NCI-H1048 (cell line): Measurements from ENCODE around the gene YPEL1.
"Not testable (repeated sequence)": the region's sequence is repeated elsewhere in the genome, so short reads cannot be mapped to it uniquely, and the experiment has no call there.

Experiments used
- DNase-seq: peaks from one replicate; lab custom pipeline; 2025; lab: John Stamatoyannopoulos, UW

YPEL1 gene

GRCh38 chr22:21721195-21721852 is 14.3 kb downstream of the YPEL1 start:
- DNase-seq: not testable (repeated sequence)

- not testable (repeated sequence) for DNase-seq
Observed at GRCh38 chr22:21720191-21720859, 15.3 kb downstream of the YPEL1 start.

GRCh38 chr22:21719024-21719423 is 16.6 kb downstream of the YPEL1 start:
- DNase-seq: no peak

- DNase-seq: no peak
Observed at GRCh38 chr22:21718499-21718898, 17.1 kb downstream of the YPEL1 start.

- not testable (repeated sequence) for DNase-seq
Observed at GRCh38 chr22:21716395-21717122, 19.0 kb downstream of the YPEL1 start.

- no peak for DNase-seq
Observed at GRCh38 chr22:21714786-21715185, 20.8 kb downstream of the YPEL1 start.

- DNase-seq: no peak
Observed at GRCh38 chr22:21714059-21714770, 21.4 kb downstream of the YPEL1 start.

- DNase-seq: no peak
Observed at GRCh38 chr22:21713428-21714058, 22.1 kb downstream of the YPEL1 start.

GRCh38 chr22:21712751-21713427 is 22.7 kb downstream of the YPEL1 start:
- DNase-seq: peak; percentile 20

- DNase-seq: no peak
Observed at GRCh38 chr22:21711851-21712250, 23.7 kb downstream of the YPEL1 start.

- no peak for DNase-seq
Observed at GRCh38 chr22:21710156-21710555, 25.4 kb downstream of the YPEL1 start.

GRCh38 chr22:21709688-21710087 is 25.9 kb downstream of the YPEL1 start:
- DNase-seq: no peak

- no peak for DNase-seq
Observed at GRCh38 chr22:21708960-21709359, 26.6 kb downstream of the YPEL1 start.

- DNase-seq: no peak
Observed at GRCh38 chr22:21707677-21708076, 27.9 kb downstream of the YPEL1 start.

- no peak for DNase-seq
Observed at GRCh38 chr22:21703684-21704316, 31.8 kb downstream of the YPEL1 start.

- DNase-seq: no peak
Observed at GRCh38 chr22:21702700-21703683, 32.6 kb downstream of the YPEL1 start.

GRCh38 chr22:21702094-21702493 is 33.5 kb downstream of the YPEL1 start:
- no peak for DNase-seq

- no peak for DNase-seq
Observed at GRCh38 chr22:21701384-21701971, 34.1 kb downstream of the YPEL1 start.

GRCh38 chr22:21700822-21701221 is 34.8 kb downstream of the YPEL1 start:
- no peak for DNase-seq
